DOHH2 (cell line): ENCODE measurements around the gene IGF1R.

Experiments used
- H3F3A ChIP-seq: fragments of 200-600 bp; sonication (generic), shearing (Covaris generic); 2 replicates; pipeline ENCODE4 v1.6.0; 2016; ENCODE audit warnings: antibody characterized with exemption, mild to moderate bottlenecking; ENCODE audit not compliant: control insufficient read depth, insufficient read depth
- H3K27ac ChIP-seq: fragments of 200-600 bp; sonication (generic); 2 replicates; pipeline ENCODE4 v1.5.1; 2014; ENCODE audit warnings: low read depth, mild to moderate bottlenecking, low read length, moderate library complexity
- H3K27me3 ChIP-seq: fragments of 200-600 bp; sonication (generic); 2 replicates; pipeline ENCODE4 v1.6.1; 2014; ENCODE audit warnings: mild to moderate bottlenecking, low read length, mixed read lengths; ENCODE audit not compliant: control insufficient read depth
- H3K36me3 ChIP-seq: fragments of 200-600 bp; sonication (generic); 2 replicates; pipeline ENCODE4 v1.6.1; 2014; ENCODE audit warnings: mild to moderate bottlenecking, low read length, moderate library complexity, mixed read lengths; ENCODE audit not compliant: control insufficient read depth
- H3K4me1 ChIP-seq: fragments of 200-600 bp; sonication (generic); 2 replicates; pipeline ENCODE4 v1.6.1; 2014; ENCODE audit warnings: mild to moderate bottlenecking, low read length, mixed read lengths; ENCODE audit not compliant: control insufficient read depth
- H3K4me2 ChIP-seq: fragments of 200-600 bp; sonication (generic); 2 replicates; pipeline ENCODE4 v1.6.0; 2014; ENCODE audit warnings: mild to moderate bottlenecking, low read length, moderate library complexity
- H3K4me3 ChIP-seq: fragments of 200-600 bp; sonication (generic); 2 replicates; pipeline ENCODE4 v1.5.1; 2014; ENCODE audit warnings: mild to moderate bottlenecking, low read length, mixed read lengths
- H3K79me2 ChIP-seq: fragments of 200-600 bp; sonication (generic); 2 replicates; pipeline ENCODE4 v1.6.1; 2014; ENCODE audit warnings: mild to moderate bottlenecking, low read length, mixed read lengths; ENCODE audit not compliant: control insufficient read depth
- H3K9me2 ChIP-seq: fragments of 200-600 bp; sonication (generic); replicated peaks from 2 replicates; pipeline ENCODE4 v1.6.1; 2014; ENCODE audit warnings: mild to moderate bottlenecking, low read length, mixed read lengths; ENCODE audit not compliant: control insufficient read depth
- H3K9me3 ChIP-seq: fragments of 200-600 bp; sonication (generic); 2 replicates; pipeline ENCODE4 v1.6.1; 2014; ENCODE audit warnings: antibody characterized with exemption, low read length, mixed read lengths; ENCODE audit not compliant: control insufficient read depth, insufficient read depth
- H4K20me1 ChIP-seq: fragments of 200-600 bp; sonication (generic); 2 replicates; pipeline ENCODE4 v1.6.0; 2014; ENCODE audit warnings: low read depth, mild to moderate bottlenecking, antibody characterized with exemption, low read length, moderate library complexity; ENCODE audit not compliant: control insufficient read depth, insufficient read depth
- EZH2phosphoT487 ChIP-seq: fragments of 200-600 bp; sonication (generic); IDR thresholded peaks from 2 replicates; pipeline ENCODE4 v1.6.1; 2017; ENCODE audit warnings: borderline replicate concordance, mild to moderate bottlenecking, antibody characterized with exemption, low read length, moderate library complexity, mixed read lengths
- TF ChIP-seq, protein P1 (sequence below): fragments of 200-600 bp; sonication (generic); IDR thresholded peaks from one replicate; pipeline ENCODE4 v1.5.1; 2014; ENCODE audit warnings: antibody characterized with exemption, mild to moderate bottlenecking, low read depth, low read length; ENCODE audit not compliant: poor library complexity, severe bottlenecking

Gene IGF1R

GRCh38 chr15:98706387-98706786 lies 58.0 kb downstream of the IGF1R start:
- no peaks in the 10 kb centered on the region for H3K9me3 ChIP-seq
- H3F3A ChIP-seq, result no peaks in the 10 kb centered on the region
- no peak for TF ChIP-seq EZH2phosphoT487
- TF ChIP-seq, protein P1, sequence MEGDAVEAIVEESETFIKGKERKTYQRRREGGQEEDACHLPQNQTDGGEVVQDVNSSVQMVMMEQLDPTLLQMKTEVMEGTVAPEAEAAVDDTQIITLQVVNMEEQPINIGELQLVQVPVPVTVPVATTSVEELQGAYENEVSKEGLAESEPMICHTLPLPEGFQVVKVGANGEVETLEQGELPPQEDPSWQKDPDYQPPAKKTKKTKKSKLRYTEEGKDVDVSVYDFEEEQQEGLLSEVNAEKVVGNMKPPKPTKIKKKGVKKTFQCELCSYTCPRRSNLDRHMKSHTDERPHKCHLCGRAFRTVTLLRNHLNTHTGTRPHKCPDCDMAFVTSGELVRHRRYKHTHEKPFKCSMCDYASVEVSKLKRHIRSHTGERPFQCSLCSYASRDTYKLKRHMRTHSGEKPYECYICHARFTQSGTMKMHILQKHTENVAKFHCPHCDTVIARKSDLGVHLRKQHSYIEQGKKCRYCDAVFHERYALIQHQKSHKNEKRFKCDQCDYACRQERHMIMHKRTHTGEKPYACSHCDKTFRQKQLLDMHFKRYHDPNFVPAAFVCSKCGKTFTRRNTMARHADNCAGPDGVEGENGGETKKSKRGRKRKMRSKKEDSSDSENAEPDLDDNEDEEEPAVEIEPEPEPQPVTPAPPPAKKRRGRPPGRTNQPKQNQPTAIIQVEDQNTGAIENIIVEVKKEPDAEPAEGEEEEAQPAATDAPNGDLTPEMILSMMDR, result no peak
- H3K4me1 ChIP-seq, result no peaks in the 10 kb centered on the region
- peaks cover 2% of the 10 kb centered on the region; the same call in 1 of the 2 replicates for H3K79me2 ChIP-seq
- no peaks in the 10 kb centered on the region for H3K27me3 ChIP-seq
- no peak overlapping the region for H3K4me2 ChIP-seq
- no peak overlapping the region for H3K27ac ChIP-seq
- H3K36me3 ChIP-seq, result no peaks in the 10 kb centered on the region
- no peaks in the 10 kb centered on the region for H3K9me2 ChIP-seq
- 0 out of 2 replicates have a peak, but pooled peaks cover 4% of the 10 kb centered on the region for H4K20me1 ChIP-seq
- H3K4me3 ChIP-seq, result no peak overlapping the region

DNA sequence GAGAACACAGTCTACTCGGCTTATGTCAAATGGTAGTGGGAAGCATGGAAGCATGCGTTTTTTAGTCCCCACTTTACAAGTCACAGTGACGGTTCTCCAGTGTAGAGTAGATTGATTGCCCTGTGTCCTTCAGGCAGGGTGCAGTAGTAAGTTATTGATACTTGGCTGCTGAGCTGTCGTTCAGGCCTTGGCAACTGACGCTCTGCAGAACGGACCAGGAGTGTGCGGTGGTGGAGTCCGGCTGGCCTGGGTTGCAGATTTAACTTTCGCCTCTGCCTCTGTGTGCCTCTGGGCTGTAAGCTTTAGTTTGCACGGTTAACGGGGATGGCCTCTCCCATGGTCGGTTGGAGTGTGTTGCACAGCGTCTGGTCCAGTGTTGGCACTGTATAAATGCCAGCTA lies 58.6 kb downstream of the IGF1R start:
- Histone ChIP-seq H3K4me1 (no peaks in the 10 kb centered on the region), H3K36me3 (no peaks in the 10 kb centered on the region), H3K79me2 (peaks cover 2% of the 10 kb centered on the region; the same call in 1 of the 2 replicates), H3K9me3 (no peaks in the 10 kb centered on the region), H3K27me3 (no peaks in the 10 kb centered on the region), H3K4me2 (no peak overlapping the region), H3K4me3 (no peak overlapping the region), H3K9me2 (no peaks in the 10 kb centered on the region), H3F3A (no peaks in the 10 kb centered on the region), H3K27ac (no peak overlapping the region), H4K20me1 (0 out of 2 replicates have a peak, but pooled peaks cover 4% of the 10 kb centered on the region)
- TF ChIP-seq, protein P1, result no peak
- TF ChIP-seq EZH2phosphoT487, result no peak

DNA sequence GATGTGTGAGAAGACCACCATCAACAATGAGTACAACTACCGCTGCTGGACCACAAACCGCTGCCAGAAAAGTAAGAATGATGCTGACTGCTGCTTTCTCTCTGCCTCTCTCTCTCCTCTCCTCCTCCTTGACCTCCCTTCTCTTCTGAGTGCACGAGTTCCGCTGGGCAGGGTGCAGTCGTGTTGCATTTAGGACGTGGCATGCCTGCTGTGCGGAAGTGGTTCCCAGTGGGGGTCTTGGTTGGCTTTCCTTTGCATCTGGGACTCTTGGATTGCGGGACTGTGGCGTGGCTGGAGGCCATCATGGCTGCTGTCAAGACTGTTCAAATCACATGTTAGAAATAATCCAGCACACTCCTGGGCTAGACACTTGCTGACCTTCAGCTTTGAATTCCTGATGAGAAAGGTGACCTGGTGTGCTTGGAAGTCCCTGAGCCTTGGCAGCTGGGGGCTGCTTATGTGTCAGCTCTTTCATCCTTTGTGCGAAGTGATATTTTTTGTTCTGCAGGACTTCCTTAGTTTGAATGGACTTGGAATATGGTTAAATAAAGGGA lies 59.8 kb downstream of the IGF1R start:
- Histone ChIP-seq H3K36me3 (no peaks in the 10 kb centered on the region), H3K27ac (no peak overlapping the region), H3F3A (no peaks in the 10 kb centered on the region), H3K79me2 (peaks cover 4% of the 10 kb centered on the region; the same call in 1 of the 2 replicates), H3K9me2 (no peaks in the 10 kb centered on the region), H4K20me1 (0 out of 2 replicates have a peak, but pooled peaks cover 4% of the 10 kb centered on the region), H3K9me3 (no peaks in the 10 kb centered on the region), H3K27me3 (no peaks in the 10 kb centered on the region), H3K4me2 (no peak overlapping the region), H3K4me3 (no peak overlapping the region), H3K4me1 (no peaks in the 10 kb centered on the region)
- no peak for TF ChIP-seq EZH2phosphoT487
- TF ChIP-seq, protein P1, result no peak
